ENCODE measurements around the gene PLSCR5. TPM values are rescaled to one million over a fixed set of nuclear protein-coding genes. Genes with fewer than 3 reads are reported as not detected.

PLSCR5 gene
- total and polyA plus RNA-seq, 10 of the 15 experiments (the other 5 are each of a cell fraction or from before 2014, with no cell fraction given) = 0.06 TPM; not detected in 9

GRCh38 chr3:146544002-146544928, 60.9 kb downstream of the PLSCR5 start, which contains the start of gene PLSCR1 (continued):
- no peak for TF ChIP-seq ATF2 (IDR thresholded peaks at IDR 0.05; ENCODE audit: low read length)
- TF ChIP-seq HDGF (IDR thresholded peaks at IDR 0.05) = peak; percentile 38; the same call in 1 of the 2 replicates
- TF ChIP-seq RFX5 (IDR thresholded peaks at IDR 0.05; ENCODE audit: low read depth, low read length) = no peak
- TF ChIP-seq E4F1 (IDR thresholded peaks at IDR 0.05; ENCODE audit: borderline replicate concordance, partially characterized antibody) = no peak
- no peak for TF ChIP-seq RCOR1 (conservative IDR thresholded peaks at IDR 0.05; ENCODE audit: low read depth, low read length)
- TF ChIP-seq IRF4 (IDR thresholded peaks at IDR 0.05; ENCODE audit: low read depth, low read length) = 0 out of 2 replicates have a peak, but pooled peaks have one; percentile 44
- TF ChIP-seq CHD2 (IDR thresholded peaks at IDR 0.05; ENCODE audit: borderline replicate concordance, low read depth, low read length) = no peak
- no peak for TF ChIP-seq MXI1 (IDR thresholded peaks at IDR 0.05; ENCODE audit: low read depth, low read length)
- 0 out of 2 replicates have a peak, but pooled peaks have one; percentile 43 for TF ChIP-seq GABPA (IDR thresholded peaks at IDR 0.05; ENCODE audit: low read depth)
- no peak for TF ChIP-seq MTA3 (IDR thresholded peaks at IDR 0.05; ENCODE audit: borderline replicate concordance, low read length)
- no peak for TF ChIP-seq PBX3 (IDR thresholded peaks at IDR 0.05; ENCODE audit: insufficient replicate concordance, low read depth, low read length)
- no peak for TF ChIP-seq TCF7 (IDR thresholded peaks at IDR 0.05; ENCODE audit: borderline replicate concordance)
- peak; percentile 53 for TF ChIP-seq RUNX3 (IDR thresholded peaks at IDR 0.05; ENCODE audit: low read length)
- TF ChIP-seq PKNOX1 (IDR thresholded peaks at IDR 0.05) = no peak
- no peak for TF ChIP-seq ZSCAN29 (IDR thresholded peaks at IDR 0.05)
- TF ChIP-seq BHLHE40 (IDR thresholded peaks at IDR 0.05; ENCODE audit: borderline replicate concordance in 1 of 2, low read depth in 2 of 2, low read length in 1 of 2) = peak in 1 of 2 experiments; percentile 30; a peak in 2 of 4 replicates
- TF ChIP-seq MYC (IDR thresholded peaks at IDR 0.05; ENCODE audit: insufficient read depth, insufficient read length, insufficient replicate concordance, low read length, severe bottlenecking) = no peak
- no peak for TF ChIP-seq RBBP5 (conservative IDR thresholded peaks at IDR 0.05)
- no peak for TF ChIP-seq USF2 (IDR thresholded peaks at IDR 0.05; ENCODE audit: borderline replicate concordance, low read depth, low read length)
- no peak; the same call in 1 of the 2 replicates for TF ChIP-seq NKRF (conservative IDR thresholded peaks at IDR 0.05)
